ENCODE measurements around the gene DBF4.
"Not testable (repeated sequence)": the region's sequence is repeated elsewhere in the genome, so short reads cannot be mapped to it uniquely, and the experiment has no call there.

- TF ChIP-seq EZH2 (IDR thresholded peaks at IDR 0.05; ENCODE audit: borderline replicate concordance, low read length); CTCF (conservative IDR thresholded peaks at IDR 0.05 in 1 of 2, IDR thresholded peaks at IDR 0.05 in 1 of 2; ENCODE audit: extremely low read depth in 1 of 2, insufficient read depth in 1 of 2, low read depth in 1 of 2, low read length in 2 of 2): not testable (repeated sequence)
Observed at GRCh38 chr7:87866533-87866932, 9.8 kb upstream of the DBF4 start.

Data from mammary epithelial cell (primary cell).